Mesendoderm (in vitro differentiated cells): ENCODE data around the gene PDCD10.

Source experiments
- DNase-seq: peaks from one replicate; pipeline ENCODE4 v3.0.0; 2013
- H2AK5ac ChIP-seq: 2 replicates; pipeline ENCODE4 v1.6.1; 2013; ENCODE audit warnings: low read length, inconsistent platforms
- H2BK120ac ChIP-seq: 2 replicates; pipeline ENCODE4 v1.6.1; 2013; ENCODE audit warnings: low read depth, mild to moderate bottlenecking, low read length, moderate library complexity, mixed read lengths
- H2BK15ac ChIP-seq: replicated peaks from 2 replicates; pipeline ENCODE4 v1.6.1; 2013; ENCODE audit warnings: low read depth, mild to moderate bottlenecking, moderate library complexity
- H2BK5ac ChIP-seq: 2 replicates; pipeline ENCODE4 v1.6.1; 2013; ENCODE audit warnings: low read length, inconsistent platforms
- H3K18ac ChIP-seq: 2 replicates; pipeline ENCODE4 v1.6.1; 2013; ENCODE audit warnings: mild to moderate bottlenecking, low read length, mixed read lengths
- H3K23ac ChIP-seq: one replicate; pipeline ENCODE4 v1.6.1; 2013; ENCODE audit warnings: low read length
- H3K27ac ChIP-seq: 2 replicates; pipeline ENCODE4 v1.5.1; 2013; ENCODE audit warnings: low read depth, mild to moderate bottlenecking, inconsistent platforms, low read length, moderate library complexity
- H3K27me3 ChIP-seq: 2 replicates; pipeline ENCODE4 v1.6.1; 2013; ENCODE audit warnings: low read length, control low read depth, mild to moderate bottlenecking, inconsistent platforms; ENCODE audit not compliant: insufficient read depth, poor library complexity
- H3K36me3 ChIP-seq: 2 replicates; pipeline ENCODE4 v1.6.1; 2013; ENCODE audit warnings: low read length, inconsistent platforms; ENCODE audit not compliant: control insufficient read depth, insufficient read depth
- H3K4ac ChIP-seq: one replicate; pipeline ENCODE4 v1.6.1; 2013; ENCODE audit warnings: low read depth, mild to moderate bottlenecking, low read length, moderate library complexity
- H3K4me1 ChIP-seq: 2 replicates; pipeline ENCODE4 v1.6.1; 2013; ENCODE audit warnings: low read depth, low read length, inconsistent platforms; ENCODE audit not compliant: control insufficient read depth
- H3K4me2 ChIP-seq: 2 replicates; pipeline ENCODE4 v1.6.1; 2013; ENCODE audit warnings: low read length
- H3K4me3 ChIP-seq: 2 replicates; pipeline ENCODE4 v1.5.1; 2013; ENCODE audit warnings: mild to moderate bottlenecking, low read length
- H3K56ac ChIP-seq: one replicate; pipeline ENCODE4 v1.6.1; 2013; ENCODE audit warnings: low read length
- H3K79me1 ChIP-seq: 2 replicates; pipeline ENCODE4 v1.6.1; 2013; ENCODE audit warnings: low read length, inconsistent platforms
- H3K79me2 ChIP-seq: 2 replicates; pipeline ENCODE4 v1.6.1; 2013; ENCODE audit warnings: mild to moderate bottlenecking, low read length; ENCODE audit not compliant: control insufficient read depth, insufficient read depth
- H3K9ac ChIP-seq: 2 replicates; pipeline ENCODE4 v1.6.1; 2013; ENCODE audit warnings: low read length, inconsistent platforms
- H4K5ac ChIP-seq: one replicate; pipeline ENCODE4 v1.6.1; 2013; ENCODE audit warnings: low read length
- H4K8ac ChIP-seq: one replicate; pipeline ENCODE4 v1.6.1; 2013; ENCODE audit warnings: low read depth, mild to moderate bottlenecking, control low read depth, low read length, moderate library complexity
- WGBS: extraction: QIAGEN DNeasy Blood & Tissue Kit; methylation state at CpG from one replicate; pipeline ENCODE4 v1.1.7; 2013; ENCODE audit warnings: low lambda C conversion rate, missing lambda C conversion rate; ENCODE audit not compliant: insufficient coverage; ENCODE audit errors: extremely low coverage; 5-methylcytosine and 5-hydroxymethylcytosine counted together

The PDCD10 gene

GRCh38 chr3:167723872-167724271 lies 10.8 kb downstream of the PDCD10 start:
- no peak overlapping the region for H2BK120ac ChIP-seq
- H3K27me3 ChIP-seq = no peaks in the 10 kb centered on the region
- no peak overlapping the region for H2AK5ac ChIP-seq
- no peak overlapping the region for H3K18ac ChIP-seq
- H4K5ac ChIP-seq = no peak overlapping the region
- H3K4me2 ChIP-seq = no peak overlapping the region
- H3K36me3 ChIP-seq = no peaks in the 10 kb centered on the region
- H3K4me1 ChIP-seq = peaks cover 5% of the 10 kb centered on the region
- peak; percentile 15 for DNase-seq
- H3K4ac ChIP-seq = no peak overlapping the region
- H3K27ac ChIP-seq = no peak overlapping the region
- H3K79me2 ChIP-seq = peaks cover 62% of the 10 kb centered on the region
- H3K56ac ChIP-seq = no peak overlapping the region
- H4K8ac ChIP-seq = no peak overlapping the region
- H2BK5ac ChIP-seq = no peak overlapping the region
- no peak overlapping the region for H2BK15ac ChIP-seq
- no peak overlapping the region for H3K23ac ChIP-seq
- H3K9ac ChIP-seq = no peak overlapping the region
- peaks cover 9% of the 10 kb centered on the region for H3K79me1 ChIP-seq
- whole genome bisulfite sequencing = no CpG with 5 or more reads among the region's 3 CpGs
- H3K4me3 ChIP-seq = no peak overlapping the region

GRCh38 chr3:167723025-167723512 lies 11.6 kb downstream of the PDCD10 start:
- Histone ChIP-seq H3K4me2 (no peak overlapping the region), H3K9ac (no peak overlapping the region), H3K36me3 (no peaks in the 10 kb centered on the region), H3K27me3 (no peaks in the 10 kb centered on the region), H4K8ac (no peak overlapping the region), H3K23ac (no peak overlapping the region), H3K56ac (no peak overlapping the region), H2BK120ac (no peak overlapping the region), H3K4me1 (peaks cover 2% of the 10 kb centered on the region), H3K4ac (no peak overlapping the region), H3K4me3 (no peak overlapping the region), H2BK15ac (no peak overlapping the region), H4K5ac (no peak overlapping the region), H2AK5ac (no peak overlapping the region), H3K18ac (no peak overlapping the region), H3K27ac (no peak overlapping the region), H3K79me2 (peaks cover 56% of the 10 kb centered on the region), H3K79me1 (peaks cover 9% of the 10 kb centered on the region), H2BK5ac (no peak overlapping the region)
- no CpG with 5 or more reads among the region's 4 CpGs for WGBS
- peak; percentile 18 for DNase-seq

GRCh38 chr3:167718582-167718981 lies 16.1 kb downstream of the PDCD10 start:
- no peak overlapping the region for H3K18ac ChIP-seq
- H3K79me2 ChIP-seq = peaks cover 39% of the 10 kb centered on the region
- DNase-seq = no peak
- peaks cover 10% of the 10 kb centered on the region for H3K79me1 ChIP-seq
- H2BK5ac ChIP-seq = no peak overlapping the region
- H3K23ac ChIP-seq = no peak overlapping the region
- H3K27ac ChIP-seq = no peak overlapping the region
- no peak overlapping the region for H3K9ac ChIP-seq
- peaks cover 2% of the 10 kb centered on the region for H3K4me1 ChIP-seq
- H2AK5ac ChIP-seq = no peak overlapping the region
- no peak overlapping the region for H4K5ac ChIP-seq
- H4K8ac ChIP-seq = no peak overlapping the region
- no peak overlapping the region for H3K4ac ChIP-seq
- no CpG with 5 or more reads among the region's 1 CpG for WGBS
- H2BK15ac ChIP-seq = no peak overlapping the region
- H3K36me3 ChIP-seq = no peaks in the 10 kb centered on the region
- H3K4me3 ChIP-seq = no peak overlapping the region
- no peak overlapping the region for H2BK120ac ChIP-seq
- H3K56ac ChIP-seq = no peak overlapping the region
- no peak overlapping the region for H3K4me2 ChIP-seq
- H3K27me3 ChIP-seq = no peaks in the 10 kb centered on the region

GRCh38 chr3:167716920-167717319 lies 17.8 kb downstream of the PDCD10 start:
- H3K27me3 ChIP-seq = no peaks in the 10 kb centered on the region
- no peak overlapping the region for H2AK5ac ChIP-seq
- H4K8ac ChIP-seq = no peak overlapping the region
- no peak overlapping the region for H2BK5ac ChIP-seq
- H3K4me1 ChIP-seq = no peaks in the 10 kb centered on the region
- H3K4me3 ChIP-seq = no peak overlapping the region
- peaks cover 26% of the 10 kb centered on the region for H3K79me2 ChIP-seq
- no peak overlapping the region for H3K56ac ChIP-seq
- H3K79me1 ChIP-seq = peaks cover 8% of the 10 kb centered on the region
- H3K27ac ChIP-seq = no peak overlapping the region
- no peak overlapping the region for H3K23ac ChIP-seq
- H4K5ac ChIP-seq = no peak overlapping the region
- DNase-seq = no peak
- H3K4ac ChIP-seq = no peak overlapping the region
- no peak overlapping the region for H2BK15ac ChIP-seq
- H3K4me2 ChIP-seq = no peak overlapping the region
- H2BK120ac ChIP-seq = no peak overlapping the region
- no peaks in the 10 kb centered on the region for H3K36me3 ChIP-seq
- no peak overlapping the region for H3K18ac ChIP-seq
- WGBS = no CpG with 5 or more reads among the region's 2 CpGs
- no peak overlapping the region for H3K9ac ChIP-seq

GRCh38 chr3:167714871-167715270 lies 19.8 kb downstream of the PDCD10 start:
- no peak overlapping the region for H3K23ac ChIP-seq
- H3K4ac ChIP-seq = no peak overlapping the region
- no peak overlapping the region for H3K4me3 ChIP-seq
- H3K4me2 ChIP-seq = no peak overlapping the region
- H2BK5ac ChIP-seq = no peak overlapping the region
- no peaks in the 10 kb centered on the region for H3K36me3 ChIP-seq
- H3K27me3 ChIP-seq = no peaks in the 10 kb centered on the region
- H3K4me1 ChIP-seq = no peaks in the 10 kb centered on the region
- H2AK5ac ChIP-seq = no peak overlapping the region
- H3K56ac ChIP-seq = no peak overlapping the region
- no peak for DNase-seq
- no peak overlapping the region for H4K5ac ChIP-seq
- no peak overlapping the region for H3K27ac ChIP-seq
- H4K8ac ChIP-seq = no peak overlapping the region
- H2BK120ac ChIP-seq = no peak overlapping the region
- H3K9ac ChIP-seq = no peak overlapping the region
- H3K79me1 ChIP-seq = peaks cover 7% of the 10 kb centered on the region
- WGBS = no CpG with 5 or more reads among the region's 1 CpG
- H2BK15ac ChIP-seq = no peak overlapping the region
- H3K18ac ChIP-seq = no peak overlapping the region
- H3K79me2 ChIP-seq = peaks cover 24% of the 10 kb centered on the region

DNA sequence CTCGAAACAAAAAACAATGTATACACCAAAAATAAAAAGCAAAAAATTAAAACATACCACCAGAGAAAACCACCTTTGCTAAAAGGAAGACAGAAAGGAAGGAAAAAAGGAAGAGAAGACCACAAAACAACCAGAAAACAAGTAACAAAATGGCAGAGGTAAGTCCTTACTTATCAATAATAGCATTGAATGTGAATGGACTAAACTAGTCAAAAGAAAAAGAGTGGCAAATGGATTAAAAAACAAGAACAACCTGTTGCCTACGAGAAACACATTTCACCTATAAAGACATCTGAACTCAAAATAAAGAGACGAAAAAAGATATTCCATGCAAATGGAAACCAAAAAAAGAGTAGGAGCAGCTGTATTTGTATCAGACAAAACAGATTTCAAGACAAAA lies 22.2 kb downstream of the PDCD10 start:
- no peak overlapping the region for H4K8ac ChIP-seq
- no peak for DNase-seq
- H4K5ac ChIP-seq = no peak overlapping the region
- H2BK120ac ChIP-seq = no peak overlapping the region
- no peaks in the 10 kb centered on the region for H3K36me3 ChIP-seq
- H3K4ac ChIP-seq = no peak overlapping the region
- no CpG with 5 or more reads among the region's 3 CpGs for WGBS
- H3K79me2 ChIP-seq = peaks cover 29% of the 10 kb centered on the region
- H3K56ac ChIP-seq = no peak overlapping the region
- no peak overlapping the region for H2BK5ac ChIP-seq
- no peak overlapping the region for H2AK5ac ChIP-seq
- no peak overlapping the region for H3K4me2 ChIP-seq
- H3K9ac ChIP-seq = no peak overlapping the region
- H3K27me3 ChIP-seq = no peaks in the 10 kb centered on the region
- no peak overlapping the region for H3K4me3 ChIP-seq
- no peak overlapping the region for H3K27ac ChIP-seq
- no peak overlapping the region for H3K23ac ChIP-seq
- H3K4me1 ChIP-seq = no peaks in the 10 kb centered on the region
- peaks cover 11% of the 10 kb centered on the region for H3K79me1 ChIP-seq
- H2BK15ac ChIP-seq = no peak overlapping the region
- no peak overlapping the region for H3K18ac ChIP-seq
